UCSD-AML1 (cell line): ENCODE measurements around the gene CDHR3.

Experiments used
- DNase-seq: peaks from one replicate; lab custom pipeline; 2025; ENCODE audit not compliant: unreplicated experiment; lab: John Stamatoyannopoulos, UW

The CDHR3 gene

GRCh38 chr7:106082087-106082854 is 119.2 kb downstream of the CDHR3 start:
- no peak for DNase-seq
